Measurements from ENCODE around the gene MTUS2.

DNA sequence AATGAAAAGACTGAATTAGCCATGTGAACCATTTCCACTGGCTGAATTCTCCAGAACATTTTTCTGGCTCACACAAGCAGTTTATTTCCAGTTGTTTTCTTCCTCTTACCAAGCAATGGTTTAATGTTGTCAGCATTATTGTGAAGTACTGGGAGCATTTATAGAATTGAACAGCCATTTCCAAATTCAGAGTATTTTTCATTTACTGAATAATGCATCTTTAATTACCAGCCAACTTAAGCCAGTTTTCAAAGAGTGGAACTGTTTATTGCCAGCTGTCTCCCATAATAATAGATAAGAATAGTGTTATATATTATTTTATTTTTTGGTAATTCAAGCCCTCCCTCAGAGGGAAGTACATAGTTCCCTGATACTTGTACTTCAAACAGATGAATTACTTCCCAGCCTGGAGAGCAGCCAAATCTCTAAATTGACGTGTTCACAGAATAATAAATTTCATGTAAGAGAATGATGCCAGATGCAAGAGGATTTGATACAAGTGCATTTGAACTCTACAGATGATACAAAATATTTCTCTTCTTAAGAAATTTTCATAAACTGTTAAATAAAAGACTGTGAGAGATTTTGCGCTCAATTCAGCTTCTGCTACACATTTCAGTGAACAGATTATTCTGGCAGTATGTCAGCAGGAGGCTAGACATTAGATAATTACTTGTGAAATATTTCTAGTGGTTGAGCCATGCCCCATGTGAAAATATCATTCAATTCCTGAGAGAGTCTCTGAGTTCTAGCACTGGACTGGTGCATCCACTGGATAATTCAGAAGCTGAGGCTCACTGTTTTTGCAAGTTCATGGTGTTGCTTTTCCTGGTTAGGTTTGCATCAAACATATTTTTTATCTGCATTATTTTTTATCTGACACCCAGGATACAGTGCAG, 459.5 kb downstream of the MTUS2 start:
- TF ChIP-seq, protein P1, sequence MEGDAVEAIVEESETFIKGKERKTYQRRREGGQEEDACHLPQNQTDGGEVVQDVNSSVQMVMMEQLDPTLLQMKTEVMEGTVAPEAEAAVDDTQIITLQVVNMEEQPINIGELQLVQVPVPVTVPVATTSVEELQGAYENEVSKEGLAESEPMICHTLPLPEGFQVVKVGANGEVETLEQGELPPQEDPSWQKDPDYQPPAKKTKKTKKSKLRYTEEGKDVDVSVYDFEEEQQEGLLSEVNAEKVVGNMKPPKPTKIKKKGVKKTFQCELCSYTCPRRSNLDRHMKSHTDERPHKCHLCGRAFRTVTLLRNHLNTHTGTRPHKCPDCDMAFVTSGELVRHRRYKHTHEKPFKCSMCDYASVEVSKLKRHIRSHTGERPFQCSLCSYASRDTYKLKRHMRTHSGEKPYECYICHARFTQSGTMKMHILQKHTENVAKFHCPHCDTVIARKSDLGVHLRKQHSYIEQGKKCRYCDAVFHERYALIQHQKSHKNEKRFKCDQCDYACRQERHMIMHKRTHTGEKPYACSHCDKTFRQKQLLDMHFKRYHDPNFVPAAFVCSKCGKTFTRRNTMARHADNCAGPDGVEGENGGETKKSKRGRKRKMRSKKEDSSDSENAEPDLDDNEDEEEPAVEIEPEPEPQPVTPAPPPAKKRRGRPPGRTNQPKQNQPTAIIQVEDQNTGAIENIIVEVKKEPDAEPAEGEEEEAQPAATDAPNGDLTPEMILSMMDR (IDR thresholded peaks at IDR 0.05; ENCODE audit: control extremely low read depth in 1 of 3, insufficient read depth in 1 of 3, low read depth in 1 of 3, low read length in 3 of 3): no peak
- TF ChIP-seq POLR2AphosphoS5 (IDR thresholded peaks at IDR 0.05; ENCODE audit: low read depth, low read length) (no peak), SIN3A (conservative IDR thresholded peaks at IDR 0.05 in 1 of 2, IDR thresholded peaks at IDR 0.05 in 1 of 2; ENCODE audit: low read depth in 1 of 2, low read length in 2 of 2) (no peak), RNF2 (IDR thresholded peaks at IDR 0.05; ENCODE audit: borderline replicate concordance, low read depth, low read length, missing control alignments, poor library complexity, severe bottlenecking) (no peak), EP300 (IDR thresholded peaks at IDR 0.05; ENCODE audit: borderline replicate concordance in 1 of 2, low read depth in 2 of 2, low read length in 2 of 2) (no peak)
